ENCODE measurements around the gene FBXO24. TPM values are rescaled to one million over a fixed set of nuclear protein-coding genes. Genes with fewer than 3 reads are reported as not detected.

The FBXO24 gene
- total RNA-seq, 2 donors from 2014 or later: 2.3 to 9.7 TPM

- Histone ChIP-seq H3K27ac (no peak overlapping the region), H3K4me1 (replicated peaks) (peaks cover 15% of the 10 kb centered on the region), H3K27me3 (replicated peaks; ENCODE audit: insufficient read depth) (no peaks in the 10 kb centered on the region), H3K36me3 (no peaks in the 10 kb centered on the region), H3K4me3 (no peak overlapping the region), H3K9me3 (no peaks in the 10 kb centered on the region)
- intact Hi-C loops (cut with DNase I): loop anchor here (5.0 kb wide), 1 partner anchor 104 kb away; the partner anchor contains the start of gene GIGYF1
- WGBS: 50% methylated on average over 1 of the region's 1 CpG
- no peak for DNase-seq (ENCODE audit: low spot score)
- no peak for TF ChIP-seq POLR2AphosphoS5 (IDR thresholded peaks at IDR 0.05)
- no peak for TF ChIP-seq POLR2A (IDR thresholded peaks at IDR 0.05)
- TF ChIP-seq, protein P1, sequence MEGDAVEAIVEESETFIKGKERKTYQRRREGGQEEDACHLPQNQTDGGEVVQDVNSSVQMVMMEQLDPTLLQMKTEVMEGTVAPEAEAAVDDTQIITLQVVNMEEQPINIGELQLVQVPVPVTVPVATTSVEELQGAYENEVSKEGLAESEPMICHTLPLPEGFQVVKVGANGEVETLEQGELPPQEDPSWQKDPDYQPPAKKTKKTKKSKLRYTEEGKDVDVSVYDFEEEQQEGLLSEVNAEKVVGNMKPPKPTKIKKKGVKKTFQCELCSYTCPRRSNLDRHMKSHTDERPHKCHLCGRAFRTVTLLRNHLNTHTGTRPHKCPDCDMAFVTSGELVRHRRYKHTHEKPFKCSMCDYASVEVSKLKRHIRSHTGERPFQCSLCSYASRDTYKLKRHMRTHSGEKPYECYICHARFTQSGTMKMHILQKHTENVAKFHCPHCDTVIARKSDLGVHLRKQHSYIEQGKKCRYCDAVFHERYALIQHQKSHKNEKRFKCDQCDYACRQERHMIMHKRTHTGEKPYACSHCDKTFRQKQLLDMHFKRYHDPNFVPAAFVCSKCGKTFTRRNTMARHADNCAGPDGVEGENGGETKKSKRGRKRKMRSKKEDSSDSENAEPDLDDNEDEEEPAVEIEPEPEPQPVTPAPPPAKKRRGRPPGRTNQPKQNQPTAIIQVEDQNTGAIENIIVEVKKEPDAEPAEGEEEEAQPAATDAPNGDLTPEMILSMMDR (IDR thresholded peaks at IDR 0.05): peak in 3 of 4 experiments; percentile 10 to 33 (median 20)
Observed at GRCh38 chr7:100588438-100588837, 2.3 kb downstream of the FBXO24 start.

GRCh38 chr7:100589341-100589947, 3.3 kb downstream of the FBXO24 start:
- Histone ChIP-seq H3K4me3 (no peak overlapping the region), H3K27ac (peak overlapping the region in 1 of 2 donors; percentile 3), H3K4me1 (replicated peaks) (peaks cover 5% of the 10 kb centered on the region), H3K36me3 (no peaks in the 10 kb centered on the region), H3K9me3 (no peaks in the 10 kb centered on the region), H3K27me3 (replicated peaks; ENCODE audit: insufficient read depth) (no peaks in the 10 kb centered on the region)
- TF ChIP-seq, protein P1 (IDR thresholded peaks at IDR 0.05): no peak
- TF ChIP-seq POLR2A (IDR thresholded peaks at IDR 0.05) (no peak), POLR2AphosphoS5 (IDR thresholded peaks at IDR 0.05) (no peak)
- 48% methylated on average over 7 of the region's 7 CpGs for WGBS
- intact Hi-C loops (cut with DNase I): loop anchor here (5.0 kb wide), 1 partner anchor 103 kb away; the partner anchor contains the start of gene GIGYF1
- DNase-seq (ENCODE audit: low spot score): no peak

DNA sequence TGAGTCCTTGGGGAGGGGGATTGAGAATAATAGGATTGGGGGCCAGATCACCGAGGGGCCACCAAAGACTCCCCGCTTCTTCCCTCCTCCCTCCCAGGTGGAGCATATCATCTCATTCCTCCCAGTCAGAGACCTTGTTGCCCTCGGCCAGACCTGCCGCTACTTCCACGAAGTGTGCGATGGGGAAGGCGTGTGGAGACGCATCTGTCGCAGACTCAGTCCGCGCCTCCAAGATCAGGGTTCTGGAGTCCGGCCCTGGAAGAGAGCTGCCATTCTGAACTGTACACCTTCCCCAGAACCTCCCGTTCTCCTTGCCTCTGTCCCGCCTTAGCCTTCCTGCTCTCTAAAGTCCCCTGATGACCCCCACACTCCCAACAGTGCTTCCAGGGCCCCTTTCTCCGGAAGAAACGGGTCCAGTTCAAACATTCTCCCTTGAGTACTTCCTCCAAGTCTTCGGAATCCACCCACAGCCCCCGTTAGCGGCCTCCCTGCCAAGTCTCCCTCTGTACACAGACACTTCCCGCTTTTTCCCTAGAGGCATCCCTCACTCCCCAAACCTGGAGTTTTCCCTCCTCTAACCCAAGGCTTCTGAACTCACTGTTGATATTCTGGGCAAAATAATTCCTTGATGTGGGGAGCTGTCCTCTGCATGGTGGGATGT, 4.1 kb downstream of the FBXO24 start:
- Histone ChIP-seq H3K36me3 (no peaks in the 10 kb centered on the region), H3K4me1 (replicated peaks) (no peaks in the 10 kb centered on the region), H3K27me3 (replicated peaks; ENCODE audit: insufficient read depth) (no peaks in the 10 kb centered on the region), H3K27ac (peak overlapping the region in 1 of 2 donors; percentile 3), H3K4me3 (no peak overlapping the region), H3K9me3 (no peaks in the 10 kb centered on the region)
- no peak for DNase-seq (ENCODE audit: low spot score)
- TF ChIP-seq, protein P1 (IDR thresholded peaks at IDR 0.05): no peak
- TF ChIP-seq POLR2A (IDR thresholded peaks at IDR 0.05) (no peak), POLR2AphosphoS5 (IDR thresholded peaks at IDR 0.05) (no peak)
- intact Hi-C loops (cut with DNase I): no loop called here
- 17% methylated on average over 20 of the region's 20 CpGs for WGBS

- TF ChIP-seq, protein P1 (IDR thresholded peaks at IDR 0.05): no peak
- no peak for TF ChIP-seq POLR2AphosphoS5 (IDR thresholded peaks at IDR 0.05)
- TF ChIP-seq POLR2A (IDR thresholded peaks at IDR 0.05): no peak
- intact Hi-C loops (cut with DNase I): no loop called here
Observed at GRCh38 chr7:100591596-100591995, 5.5 kb downstream of the FBXO24 start.

More at GRCh38 chr7:100591596-100591995, 5.5 kb downstream of the FBXO24 start:
- no peak for DNase-seq (ENCODE audit: low spot score)
- WGBS: 95% methylated on average over 17 of the region's 17 CpGs
- H3K27me3 ChIP-seq (replicated peaks; ENCODE audit: insufficient read depth): no peaks in the 10 kb centered on the region
- no peak overlapping the region for H3K4me3 ChIP-seq
- H3K27ac ChIP-seq: no peak overlapping the region
- H3K36me3 ChIP-seq: no peaks in the 10 kb centered on the region
- no peaks in the 10 kb centered on the region for H3K4me1 ChIP-seq (replicated peaks)
- H3K9me3 ChIP-seq: no peaks in the 10 kb centered on the region

All from prostate gland (tissue), 2 donors.